ENCODE results near the gene ICAM5. TPM values are rescaled to one million over a fixed set of nuclear protein-coding genes. Genes with fewer than 3 reads are reported as not detected.

The ICAM5 gene
- total RNA-seq, 1 experiment from 2014 or later = 53.9 TPM

GRCh38 chr19:10289167-10289835 is 451 bp upstream of the ICAM5 start:
- no peaks in the 10 kb centered on the region for H3K27me3 ChIP-seq (ENCODE audit: insufficient read depth, low read length)
- CTCF ChIA-PET = interaction anchor here (0.6 to 3.2 kb wide), 15 partner anchors 9 to 356 kb away, joined by 3 to 30 read pairs (median 4); partner anchors contain the start of genes CDC37 and RAVER1
- no TSS peak for BruUV-seq (replicated peaks)

DNA sequence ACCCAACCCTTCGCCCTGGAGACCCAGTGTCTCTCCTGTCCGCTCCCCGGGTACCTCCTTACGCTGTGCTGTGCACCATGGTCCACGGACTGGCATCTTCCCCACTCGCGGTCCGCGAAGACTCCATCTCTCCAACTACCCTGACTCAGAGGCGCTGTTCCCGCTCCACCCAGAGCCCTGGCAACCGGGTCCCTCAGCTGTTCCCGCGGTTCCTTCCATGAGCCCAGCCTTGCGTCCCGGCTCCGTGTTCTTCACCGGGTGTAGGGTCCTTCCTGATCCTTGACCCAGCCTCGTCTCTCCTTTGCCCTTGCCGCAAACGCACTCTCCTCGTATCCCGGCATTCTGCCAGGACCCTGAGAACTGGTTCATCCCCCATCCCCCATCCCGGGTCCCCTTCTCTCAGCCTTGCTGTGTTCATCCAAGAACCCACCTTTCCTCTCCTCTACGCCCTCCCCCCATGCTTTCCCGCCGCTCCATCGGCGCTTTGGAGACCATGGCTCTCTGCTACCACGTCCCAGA is 664 bp downstream of the ICAM5 start:
- RAD21 ChIA-PET (ENCODE audit: low non-redundant PET in 1 of 2, low total read pairs in 2 of 2, uncharacterized antibody in 2 of 2, unreplicated experiment in 2 of 2) = no interaction called here
- H3K4me3 ChIP-seq (replicated peaks in 1 of 2; ENCODE audit: low read depth in 1 of 2, low read length in 2 of 2) = peak overlapping the region; percentile 77 to 91
- H3K27ac ChIP-seq (ENCODE audit: low read depth, low read length) = peak overlapping the region; percentile 76
- H3K36me3 ChIP-seq (ENCODE audit: control insufficient read depth in 1 of 2, insufficient read depth in 2 of 2, low read length in 2 of 2) = peaks cover 2 to 23% of the 10 kb centered on the region in 2 experiments; a peak in 2 of 4 replicates
- no peak overlapping the region for H2AFZ ChIP-seq (ENCODE audit: low read depth, low read length, poor library complexity, severe bottlenecking)
- CTCF ChIA-PET = interaction anchor here (0.9 to 3.2 kb wide), 5 partner anchors 17 to 100 kb away, joined by 3 to 30 read pairs (median 18); no protein-coding TSS in a partner anchor
- peaks cover 13 to 60% of the 10 kb centered on the region in 2 experiments for H3K4me1 ChIP-seq (ENCODE audit: control insufficient read depth in 1 of 2, insufficient read depth in 2 of 2, low read length in 2 of 2)
- no peak for DNase-seq (ENCODE audit: low read depth, low spot score)
- peak overlapping the region; percentile 94 for H3K9ac ChIP-seq (ENCODE audit: low read length)
- H3K9me3 ChIP-seq (ENCODE audit: control insufficient read depth in 1 of 2, insufficient read depth in 1 of 2, low read depth in 1 of 2, low read length in 2 of 2) = no peaks in the 10 kb centered on the region
- no peak for ATAC-seq
- intact Hi-C loops (cut with micrococcal nuclease) = no loop called here
- H3K9me2 ChIP-seq (ENCODE audit: insufficient read depth) = no peaks in the 10 kb centered on the region
- POLR2A ChIA-PET = interaction anchor here (0.6 to 2.6 kb wide), 5 partner anchors 10 to 345 kb away, joined by 3 to 26 read pairs (median 8); partner anchors contain the start of genes RAVER1 and TYK2
- H3K79me2 ChIP-seq (ENCODE audit: insufficient read depth, low read length) = peaks cover 16% of the 10 kb centered on the region; the same call in 1 of the 2 replicates
- H4K20me1 ChIP-seq (ENCODE audit: insufficient read depth) = no peaks in the 10 kb centered on the region
- BruUV-seq (replicated peaks) = no TSS peak
- peak overlapping the region; percentile 100 for H3K4me2 ChIP-seq (ENCODE audit: low read length)
- no peaks in the 10 kb centered on the region for H3K27me3 ChIP-seq (ENCODE audit: insufficient read depth, low read length)
- TF ChIP-seq, protein P1, sequence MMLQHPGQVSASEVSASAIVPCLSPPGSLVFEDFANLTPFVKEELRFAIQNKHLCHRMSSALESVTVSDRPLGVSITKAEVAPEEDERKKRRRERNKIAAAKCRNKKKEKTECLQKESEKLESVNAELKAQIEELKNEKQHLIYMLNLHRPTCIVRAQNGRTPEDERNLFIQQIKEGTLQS (IDR thresholded peaks at IDR 0.05) = no peak
- no peak for TF ChIP-seq ZNF274 (IDR thresholded peaks at IDR 0.05; ENCODE audit: low read depth, low read length)
- no peak for TF ChIP-seq SIN3A (IDR thresholded peaks at IDR 0.05; ENCODE audit: low read depth)
- TF ChIP-seq, protein P2, sequence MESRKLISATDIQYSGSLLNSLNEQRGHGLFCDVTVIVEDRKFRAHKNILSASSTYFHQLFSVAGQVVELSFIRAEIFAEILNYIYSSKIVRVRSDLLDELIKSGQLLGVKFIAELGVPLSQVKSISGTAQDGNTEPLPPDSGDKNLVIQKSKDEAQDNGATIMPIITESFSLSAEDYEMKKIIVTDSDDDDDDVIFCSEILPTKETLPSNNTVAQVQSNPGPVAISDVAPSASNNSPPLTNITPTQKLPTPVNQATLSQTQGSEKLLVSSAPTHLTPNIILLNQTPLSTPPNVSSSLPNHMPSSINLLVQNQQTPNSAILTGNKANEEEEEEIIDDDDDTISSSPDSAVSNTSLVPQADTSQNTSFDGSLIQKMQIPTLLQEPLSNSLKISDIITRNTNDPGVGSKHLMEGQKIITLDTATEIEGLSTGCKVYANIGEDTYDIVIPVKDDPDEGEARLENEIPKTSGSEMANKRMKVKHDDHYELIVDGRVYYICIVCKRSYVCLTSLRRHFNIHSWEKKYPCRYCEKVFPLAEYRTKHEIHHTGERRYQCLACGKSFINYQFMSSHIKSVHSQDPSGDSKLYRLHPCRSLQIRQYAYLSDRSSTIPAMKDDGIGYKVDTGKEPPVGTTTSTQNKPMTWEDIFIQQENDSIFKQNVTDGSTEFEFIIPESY (IDR thresholded peaks at IDR 0.05; ENCODE audit: extremely low read depth, insufficient replicate concordance, low read length) = no peak
- TF ChIP-seq TCF7L2 (IDR thresholded peaks at IDR 0.05; ENCODE audit: borderline replicate concordance, extremely low read depth, insufficient read depth, insufficient read length) = no peak
- no peak for TF ChIP-seq ELF1 (IDR thresholded peaks at IDR 0.05; ENCODE audit: borderline replicate concordance, low read depth)
- no peak for TF ChIP-seq CBX3 (IDR thresholded peaks at IDR 0.05; ENCODE audit: low read depth)
- no peak for TF ChIP-seq MAX (IDR thresholded peaks at IDR 0.05)
- no peak for TF ChIP-seq ZFX (IDR thresholded peaks at IDR 0.05)
- TF ChIP-seq CEBPB (IDR thresholded peaks at IDR 0.05; ENCODE audit: low read depth) = no peak
- no peak for TF ChIP-seq RAD21 (IDR thresholded peaks at IDR 0.05; ENCODE audit: low read depth)

More at GRCh38 chr19:10289167-10289835, 451 bp upstream of the ICAM5 start:
- ChIA-PET POLR2A (interaction anchor here (0.6 to 2.6 kb wide), 19 partner anchors 9 to 819 kb away, joined by 3 to 26 read pairs (median 4); partner anchors contain the start of genes FDX2, PDE4A, RAVER1 and TYK2), RAD21 (ENCODE audit: low non-redundant PET in 1 of 2, low total read pairs in 2 of 2, uncharacterized antibody in 2 of 2, unreplicated experiment in 2 of 2) (interaction anchor here (0.6 to 1.1 kb wide), 5 partner anchors 18 to 52 kb away, joined by 3 to 6 read pairs (median 4); partner anchors contain the start of genes ICAM1 (in 1 of the 2) and RAVER1 (in 1 of the 2))
- Histone ChIP-seq H3K9me2 (ENCODE audit: insufficient read depth) (no peaks in the 10 kb centered on the region), H2AFZ (ENCODE audit: low read depth, low read length, poor library complexity, severe bottlenecking) (peak overlapping the region; percentile 49), H3K9ac (ENCODE audit: low read length) (peak overlapping the region; percentile 94), H3K27ac (ENCODE audit: low read depth, low read length) (peak overlapping the region; percentile 76), H3K9me3 (ENCODE audit: control insufficient read depth in 1 of 2, insufficient read depth in 1 of 2, low read depth in 1 of 2, low read length in 2 of 2) (no peaks in the 10 kb centered on the region), H3K36me3 (ENCODE audit: control insufficient read depth in 1 of 2, insufficient read depth in 2 of 2, low read length in 2 of 2) (peaks cover 2 to 18% of the 10 kb centered on the region in 2 experiments; a peak in 2 of 4 replicates), H4K20me1 (ENCODE audit: insufficient read depth) (no peaks in the 10 kb centered on the region), H3K4me3 (replicated peaks in 1 of 2; ENCODE audit: low read depth in 1 of 2, low read length in 2 of 2) (peak overlapping the region; percentile 77 to 91), H3K4me1 (ENCODE audit: control insufficient read depth in 1 of 2, insufficient read depth in 2 of 2, low read length in 2 of 2) (peaks cover 13 to 60% of the 10 kb centered on the region in 2 experiments), H3K79me2 (ENCODE audit: insufficient read depth, low read length) (peaks cover 16% of the 10 kb centered on the region; the same call in 1 of the 2 replicates), H3K4me2 (ENCODE audit: low read length) (peak overlapping the region; percentile 100)
- peak; percentile 65 for ATAC-seq
- TF ChIP-seq ZNF274 (IDR thresholded peaks at IDR 0.05; ENCODE audit: low read depth, low read length) (no peak), MAX (IDR thresholded peaks at IDR 0.05) (peak; percentile 96), SIN3A (IDR thresholded peaks at IDR 0.05; ENCODE audit: low read depth) (peak; percentile 88), POLR2AphosphoS5 (IDR thresholded peaks at IDR 0.05; ENCODE audit: low read depth, low read length) (peak; percentile 38), RAD21 (IDR thresholded peaks at IDR 0.05; ENCODE audit: low read depth) (no peak), SP1 (IDR thresholded peaks at IDR 0.05; ENCODE audit: low read depth) (peak; percentile 48; the same call in 1 of the 2 replicates)
- intact Hi-C loops (cut with micrococcal nuclease) = loop anchor here (2.0 kb wide), 1 partner anchor 44 kb away; the partner anchor contains the start of gene RAVER1
- DNase-seq (ENCODE audit: low read depth, low spot score) = peak; percentile 77

Data from HCT116 (cell line).